Ovary (tissue), 9 donors: ENCODE measurements around the gene MPDU1. TPM values are rescaled to one million over a fixed set of nuclear protein-coding genes. Genes with fewer than 3 reads are reported as not detected.
A peak's percentile ranks its signal among the peaks of the same experiment; 100 is the strongest.

Source experiments
- DNase-seq, 5 donors: peaks; one replicate each; pipeline ENCODE4 v3.0.0-alpha.2; 2019 to 2020
- H3K27ac ChIP-seq, 2 donors: fragments of 200-600 bp; one replicate each; pipeline versions ENCODE4 v1.5.1 to v1.8.0; 2019 to 2022
- H3K27me3 ChIP-seq: fragments of 200-600 bp; one replicate; pipeline ENCODE4 v1.8.0; 2022
- H3K36me3 ChIP-seq: fragments of 200-600 bp; sonication (generic); one replicate; pipeline ENCODE4 v1.5.1; 2019
- H3K4me1 ChIP-seq: one replicate; pipeline ENCODE4 v1.8.1; 2013; ENCODE audit warnings: mild to moderate bottlenecking, moderate library complexity; ENCODE audit not compliant: insufficient read depth
- H3K4me3 ChIP-seq: fragments of 200-600 bp; sonication (generic); one replicate; pipeline ENCODE4 v1.5.1; 2017
- H3K9me3 ChIP-seq, 2 donors: fragments of 200-600 bp in 1 of 2; sonication (generic) in 1 of 2; one replicate each; pipeline versions ENCODE4 v1.5.1 to v1.8.1; 2013 to 2019; ENCODE audit warnings: mild to moderate bottlenecking in 1 of 2, moderate library complexity in 1 of 2
- EP300 ChIP-seq: sonication (generic); formaldehyde crosslinking; IDR thresholded peaks from one replicate; pipeline ENCODE4 v1.6.1; 2017; ENCODE audit warnings: antibody characterized with exemption
- POLR2A ChIP-seq: fragments of 450-650 bp; IDR thresholded peaks from one replicate; pipeline ENCODE4 v1.6.1; 2017; ENCODE audit warnings: antibody characterized with exemption, mild to moderate bottlenecking, moderate library complexity
- WGBS, 3 donors: extraction: QIAGEN DNeasy Blood & Tissue Kit in 1 of 3; methylation state at CpG; one replicate each; pipeline versions ENCODE4 v1.1.5 to v1.1.7; 2013 to 2017; 5-methylcytosine and 5-hydroxymethylcytosine counted together
- intact Hi-C, 4 donors: fragments of 100-400 bp; cut with DNase I; formaldehyde crosslinking; loops; one replicate each; pipeline versions ENCODE4 v1.11.0 to v1.15.1; 2022 to 2023
- polyA plus RNA-seq, 2 donors: library from polyadenylated mRNA; stranded (reverse); fragments of 200-250 nt in 1 of 2; fragments of 350-450 nt in 1 of 2; fragmentation: Illumina TruSeq in 1 of 2; extraction: RNeasy Lipid Tissue Mini Kit (QIAGEN cat#74804) in 1 of 2; gene quantifications; one replicate each; pipeline ENCODE4 v1.2.3, GENCODE V29; 2013 to 2014
- total RNA-seq, 7 donors: library from RNA; depleted of rRNA in 2 of 7; stranded (reverse); fragments of >200 nt in 2 of 7; fragmentation: NEBNext Ultra II Directional in 3 of 7; extraction: Animal tissue kit (Norgen Biotek cat#: 25700) in 3 of 7; gene quantifications; one replicate each; pipeline versions ENCODE4 v1.1.0 to v1.2.4, GENCODE V29; 2016 to 2023
- TF ChIP-seq, protein P1 (sequence below), 3 donors: fragments of 450-650 bp in 2 of 3; fragments of 200-600 bp in 1 of 3; IDR thresholded peaks; one replicate each; pipeline versions ENCODE4 v1.5.1 to v1.8.0; 2016 to 2022; ENCODE audit warnings: antibody characterized with exemption in 3 of 3, mild to moderate bottlenecking in 1 of 3
- donor health status: DM: no; HTN: no; CAD: no; lungs with moderate emphysema.
- donor health status: DM: no; HTN: no; CAD: no.
- donor health status: Bipolar disorder and iron deficiency.
- donor health status: DM: yes; HTN: yes; CAD: no.
- donor health status: DM: no; HTN: no; CAD: no.
- donor health status: DM: yes; HTN: yes; CAD: no.

MPDU1 gene
- total and polyA plus RNA-seq, 9 donors: 13.0 to 87.9 (median 21.0) TPM

DNA sequence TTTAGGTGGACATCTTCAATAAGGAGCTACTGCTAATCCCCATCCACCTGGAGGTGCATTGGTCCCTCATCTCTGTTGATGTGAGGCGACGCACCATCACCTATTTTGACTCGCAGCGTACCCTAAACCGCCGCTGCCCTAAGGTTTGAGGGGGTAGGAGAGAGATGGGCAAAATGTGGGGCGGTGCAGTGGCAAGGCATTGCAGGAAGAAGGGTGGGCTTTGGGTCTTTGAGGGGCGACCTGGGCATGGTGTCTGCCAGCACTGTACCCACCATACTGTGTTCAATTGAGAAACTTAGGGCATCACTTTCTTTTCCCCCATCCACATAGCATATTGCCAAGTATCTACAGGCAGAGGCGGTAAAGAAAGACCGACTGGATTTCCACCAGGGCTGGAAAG is 13.3 kb upstream of the MPDU1 start:
- H3K4me1 ChIP-seq: peaks cover 3% of the 10 kb centered on the region
- H3K27me3 ChIP-seq: no peaks in the 10 kb centered on the region
- H3K4me3 ChIP-seq: no peak overlapping the region
- no peak for TF ChIP-seq POLR2A
- TF ChIP-seq, protein P1, sequence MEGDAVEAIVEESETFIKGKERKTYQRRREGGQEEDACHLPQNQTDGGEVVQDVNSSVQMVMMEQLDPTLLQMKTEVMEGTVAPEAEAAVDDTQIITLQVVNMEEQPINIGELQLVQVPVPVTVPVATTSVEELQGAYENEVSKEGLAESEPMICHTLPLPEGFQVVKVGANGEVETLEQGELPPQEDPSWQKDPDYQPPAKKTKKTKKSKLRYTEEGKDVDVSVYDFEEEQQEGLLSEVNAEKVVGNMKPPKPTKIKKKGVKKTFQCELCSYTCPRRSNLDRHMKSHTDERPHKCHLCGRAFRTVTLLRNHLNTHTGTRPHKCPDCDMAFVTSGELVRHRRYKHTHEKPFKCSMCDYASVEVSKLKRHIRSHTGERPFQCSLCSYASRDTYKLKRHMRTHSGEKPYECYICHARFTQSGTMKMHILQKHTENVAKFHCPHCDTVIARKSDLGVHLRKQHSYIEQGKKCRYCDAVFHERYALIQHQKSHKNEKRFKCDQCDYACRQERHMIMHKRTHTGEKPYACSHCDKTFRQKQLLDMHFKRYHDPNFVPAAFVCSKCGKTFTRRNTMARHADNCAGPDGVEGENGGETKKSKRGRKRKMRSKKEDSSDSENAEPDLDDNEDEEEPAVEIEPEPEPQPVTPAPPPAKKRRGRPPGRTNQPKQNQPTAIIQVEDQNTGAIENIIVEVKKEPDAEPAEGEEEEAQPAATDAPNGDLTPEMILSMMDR (IDR thresholded peaks at IDR 0.05): no peak
- no peak for TF ChIP-seq EP300
- no peaks in the 10 kb centered on the region for H3K9me3 ChIP-seq
- H3K27ac ChIP-seq: no peak overlapping the region
- intact Hi-C loops: loop anchor here in 1 of 4 donors (5.0 kb wide), 2 partner anchors 117 to 263 kb away; partner anchors contain the start of genes EIF5A, TP53 and WRAP53
- H3K36me3 ChIP-seq: no peaks in the 10 kb centered on the region
- DNase-seq: no peak
- WGBS, 3 donors: 91 to 94% (median 92%) methylated on average over 10 of the region's 10 CpGs

DNA sequence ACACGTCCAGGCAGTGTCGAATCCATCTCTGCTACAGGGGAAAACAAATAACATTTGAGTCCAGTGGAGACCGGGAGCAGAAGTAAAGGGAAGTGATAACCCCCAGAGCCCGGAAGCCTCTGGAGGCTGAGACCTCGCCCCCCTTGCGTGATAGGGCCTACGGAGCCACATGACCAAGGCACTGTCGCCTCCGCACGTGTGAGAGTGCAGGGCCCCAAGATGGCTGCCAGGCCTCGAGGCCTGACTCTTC is 11.4 kb upstream of the MPDU1 start:
- intact Hi-C loops: loop anchor here in 1 of 4 donors (5.0 kb wide), 2 partner anchors 115 to 265 kb away; partner anchors contain the start of genes EIF5A, TP53 and WRAP53
- Histone ChIP-seq H3K4me3 (peak overlapping the region; percentile 37), H3K27ac (peak overlapping the region; percentile 44 to 94), H3K36me3 (no peaks in the 10 kb centered on the region), H3K9me3 (no peaks in the 10 kb centered on the region), H3K27me3 (no peaks in the 10 kb centered on the region), H3K4me1 (peaks cover 3% of the 10 kb centered on the region)
- WGBS, 3 donors: 0 to 1% (median 0%) methylated on average over 11 of the region's 11 CpGs
- no peak for TF ChIP-seq EP300
- TF ChIP-seq, protein P1 (IDR thresholded peaks at IDR 0.05): no peak
- TF ChIP-seq POLR2A: no peak
- DNase-seq: no peak

DNA sequence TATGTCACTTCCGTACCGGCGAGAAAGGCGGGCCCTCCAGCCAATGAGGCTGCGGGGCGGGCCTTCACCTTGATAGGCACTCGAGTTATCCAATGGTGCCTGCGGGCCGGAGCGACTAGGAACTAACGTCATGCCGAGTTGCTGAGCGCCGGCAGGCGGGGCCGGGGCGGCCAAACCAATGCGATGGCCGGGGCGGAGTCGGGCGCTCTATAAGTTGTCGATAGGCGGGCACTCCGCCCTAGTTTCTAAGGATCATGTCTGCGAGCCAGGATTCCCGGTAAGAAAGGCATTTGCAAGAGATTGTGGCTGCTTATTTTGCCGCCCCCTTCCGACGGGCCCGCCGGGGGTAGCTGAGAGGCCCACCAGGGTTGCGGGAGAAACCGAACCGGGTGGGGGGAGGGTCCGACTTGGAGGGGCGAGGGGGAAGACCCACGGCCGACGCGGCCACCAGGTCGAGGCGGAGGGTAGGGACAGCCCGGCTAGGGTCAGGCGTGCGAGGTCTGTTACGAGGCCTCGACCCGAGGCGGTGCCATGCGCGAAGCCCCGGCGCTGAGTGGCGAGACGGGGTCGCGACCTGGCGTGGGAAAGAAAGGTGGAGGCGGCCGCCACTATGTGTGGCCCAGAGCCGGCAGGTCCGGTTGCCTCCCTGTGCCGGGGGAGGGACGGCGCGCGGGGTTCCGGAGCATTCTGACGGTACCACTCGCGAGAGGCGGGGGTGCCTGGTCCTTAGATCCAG is 10.9 kb upstream of the MPDU1 start:
- TF ChIP-seq EP300: peak; percentile 74
- peak; percentile 96 for TF ChIP-seq POLR2A
- TF ChIP-seq, protein P1 (IDR thresholded peaks at IDR 0.05): peak in 1 of 3 donors; percentile 37
- peaks cover 3% of the 10 kb centered on the region for H3K4me1 ChIP-seq
- H3K27me3 ChIP-seq: no peaks in the 10 kb centered on the region
- no peaks in the 10 kb centered on the region for H3K9me3 ChIP-seq
- 0 to 1% (median 1%) methylated on average over 58 to 73 of the region's 73 CpGs for WGBS, 3 donors
- peak overlapping the region; percentile 100 for H3K4me3 ChIP-seq
- intact Hi-C loops: loop anchor here in 1 of 4 donors (5.0 kb wide), 2 partner anchors 115 to 265 kb away; partner anchors contain the start of genes EIF5A, TP53 and WRAP53
- H3K27ac ChIP-seq: peak overlapping the region; percentile 94 to 97
- peak; percentile 99 to 100 (median 100) for DNase-seq
- H3K36me3 ChIP-seq: no peaks in the 10 kb centered on the region

DNA sequence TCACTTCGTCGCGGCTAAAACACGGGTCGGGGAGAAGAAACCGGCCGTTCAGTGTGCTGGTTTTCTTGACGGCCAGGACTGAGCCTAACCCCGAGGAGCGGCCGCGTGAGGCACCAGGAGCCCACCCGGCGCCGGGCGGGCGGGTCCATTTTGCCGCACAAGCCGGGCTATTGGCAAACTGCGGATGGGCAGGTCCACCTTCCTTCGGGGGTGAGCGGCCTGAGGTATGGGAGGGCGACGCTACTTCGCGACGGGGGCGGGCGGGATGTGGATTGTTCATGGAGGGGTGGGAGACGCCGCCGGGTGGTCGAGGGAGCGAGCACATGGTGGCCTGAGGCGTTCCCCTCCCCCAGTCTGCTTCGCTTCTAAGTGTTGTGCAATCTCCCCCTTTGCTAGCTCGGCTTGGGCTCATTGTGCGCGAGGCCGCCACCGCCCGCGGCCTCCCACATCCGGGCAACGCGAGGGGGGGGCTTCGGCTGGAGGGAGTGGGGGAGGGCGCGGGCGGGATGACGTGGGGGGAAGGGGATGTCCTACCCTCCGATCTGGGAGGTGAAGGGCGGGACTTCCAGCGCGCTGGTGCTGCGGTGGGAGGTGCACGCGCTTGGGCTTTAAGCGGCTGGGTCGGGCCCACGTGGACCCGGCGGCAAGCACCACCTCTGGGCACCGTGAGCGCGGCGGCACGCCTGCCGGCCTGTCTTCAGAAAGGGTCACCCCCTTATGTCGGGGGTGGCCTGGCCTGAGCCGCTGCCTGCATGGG is 10.2 kb upstream of the MPDU1 start:
- peak; percentile 89 to 92 (median 91) for DNase-seq
- Histone ChIP-seq H3K27ac (peak overlapping the region; percentile 94 to 97), H3K9me3 (no peaks in the 10 kb centered on the region), H3K4me1 (peaks cover 3% of the 10 kb centered on the region), H3K4me3 (peak overlapping the region; percentile 100), H3K27me3 (no peaks in the 10 kb centered on the region), H3K36me3 (no peaks in the 10 kb centered on the region)
- TF ChIP-seq, protein P1 (IDR thresholded peaks at IDR 0.05): no peak
- peak; percentile 65 for TF ChIP-seq EP300
- peak; percentile 16 for TF ChIP-seq POLR2A
- intact Hi-C loops: loop anchor here in 1 of 4 donors (5.0 kb wide), 2 partner anchors 114 to 266 kb away; partner anchors contain the start of genes EIF5A, TP53 and WRAP53
- 0 to 1% (median 0%) methylated on average over 49 to 71 of the region's 71 CpGs for WGBS, 3 donors
